Urinary bladder (tissue), 4 donors: Measurements from ENCODE around the gene MALRD1. TPM values are rescaled to one million over a fixed set of nuclear protein-coding genes. Genes with fewer than 3 reads are reported as not detected.
"Not testable (repeated sequence)": the region's sequence is repeated elsewhere in the genome, so short reads cannot be mapped to it uniquely, and the experiment has no call there.

Experiments used
- DNase-seq: peaks from one replicate; pipeline ENCODE4 v3.0.0-alpha.2; 2015; ENCODE audit errors: extremely low spot score
- H3K27ac ChIP-seq: one replicate; pipeline ENCODE4 v1.5.1; 2013; ENCODE audit warnings: low read depth, mild to moderate bottlenecking, moderate library complexity
- H3K36me3 ChIP-seq: one replicate; pipeline ENCODE4 v1.6.1; 2013; ENCODE audit warnings: mild to moderate bottlenecking, moderate library complexity; ENCODE audit not compliant: insufficient read depth
- H3K4me1 ChIP-seq: one replicate; pipeline ENCODE4 v1.6.1; 2013; ENCODE audit warnings: mild to moderate bottlenecking, moderate library complexity; ENCODE audit not compliant: insufficient read depth
- H3K4me3 ChIP-seq: one replicate; pipeline ENCODE4 v1.5.1; 2013; ENCODE audit warnings: low read depth, low read length
- WGBS: extraction: QIAGEN DNeasy Blood & Tissue Kit; methylation state at CpG from one replicate; pipeline ENCODE4 v1.1.7; 2013; 5-methylcytosine and 5-hydroxymethylcytosine counted together
- polyA plus RNA-seq: library from polyadenylated mRNA; stranded (reverse); fragments of 200-250 nt; gene quantifications from one replicate; pipeline ENCODE4 v1.2.3, GENCODE V29; 2013
- total RNA-seq: library from RNA; depleted of rRNA; stranded (reverse); fragments of >200 nt; gene quantifications from one replicate; pipeline ENCODE4 v1.2.3, GENCODE V29; 2014
- donor health status: healthy with polysubstance abuse.
- donor health status: healthy.

The MALRD1 gene
- total and polyA plus RNA-seq, 2 donors, result 0.52 to 13.8 TPM

DNA sequence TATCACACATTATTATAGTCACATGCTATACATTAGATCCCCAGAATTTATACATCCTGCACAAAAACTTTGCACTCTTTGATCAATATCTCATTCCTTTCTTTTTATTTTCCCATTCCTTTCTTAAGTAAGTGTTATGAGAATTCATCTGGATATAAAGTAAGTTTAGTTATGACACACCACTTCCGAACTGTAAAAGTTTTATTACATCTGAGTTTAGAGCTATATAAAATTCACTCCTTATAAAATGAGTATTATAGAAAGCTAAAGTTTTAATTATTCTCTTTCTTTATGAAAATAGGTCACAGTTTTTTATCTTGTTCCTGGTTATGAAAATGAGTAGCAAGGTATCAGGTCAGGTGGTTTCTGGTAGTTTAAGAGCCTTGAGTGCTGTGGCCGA, 683.0 kb downstream of the MALRD1 start:
- H3K4me3 ChIP-seq, result no peak overlapping the region
- no peaks in the 10 kb centered on the region for H3K36me3 ChIP-seq
- H3K4me1 ChIP-seq, result no peaks in the 10 kb centered on the region
- DNase-seq, result no peak
- no peak overlapping the region for H3K27ac ChIP-seq
- WGBS, result 92% methylated on average over 2 of the region's 2 CpGs

- Histone ChIP-seq H3K36me3 (no peaks in the 10 kb centered on the region), H3K27ac (no peak overlapping the region), H3K4me3 (no peak overlapping the region), H3K4me1 (no peaks in the 10 kb centered on the region)
- no peak for DNase-seq
- WGBS, result 97% methylated on average over 1 of the region's 1 CpG
Measured at GRCh38 chr10:19738440-19738839, 689.8 kb downstream of the MALRD1 start.

DNA sequence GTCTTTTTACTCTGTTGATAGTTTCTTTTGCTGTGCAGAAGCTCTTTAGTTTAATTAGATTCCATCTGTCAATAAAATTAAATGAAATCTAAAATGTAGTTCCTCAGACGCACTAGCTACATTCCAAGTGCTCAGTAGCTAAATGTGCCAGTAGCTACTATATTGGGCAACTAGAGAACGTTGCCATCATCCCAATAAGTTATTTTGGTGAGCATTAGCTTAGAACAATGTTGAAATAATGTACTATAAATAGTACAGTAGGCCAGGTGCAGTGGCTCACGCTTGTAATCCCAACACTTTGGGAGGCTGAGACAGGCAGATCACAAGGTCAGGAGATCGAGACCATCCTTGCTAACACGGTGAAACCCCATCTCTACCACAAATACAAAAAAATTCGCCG, 690.6 kb downstream of the MALRD1 start:
- H3K36me3 ChIP-seq, H3K4me3 ChIP-seq: not testable (repeated sequence)
- 83% methylated on average over 7 of the region's 7 CpGs for WGBS

GRCh38 chr10:19742144-19742543, 693.5 kb downstream of the MALRD1 start:
- WGBS, result 36% methylated on average over 4 of the region's 4 CpGs
- not testable (repeated sequence) for H3K4me1 ChIP-seq, DNase-seq, H3K36me3 ChIP-seq, H3K27ac ChIP-seq, H3K4me3 ChIP-seq

More for the DNA sequence above, 690.6 kb downstream of the MALRD1 start:
- H3K4me1 ChIP-seq, DNase-seq, H3K27ac ChIP-seq: not testable (repeated sequence)

GRCh38 chr10:19745672-19746071, 697.1 kb downstream of the MALRD1 start:
- 90% methylated on average over 4 of the region's 4 CpGs for WGBS
- Histone ChIP-seq H3K4me1 (no peaks in the 10 kb centered on the region), H3K27ac (no peak overlapping the region), H3K36me3 (no peaks in the 10 kb centered on the region), H3K4me3 (no peak overlapping the region)
- DNase-seq, result no peak

- no peaks in the 10 kb centered on the region for H3K36me3 ChIP-seq
- no peak overlapping the region for H3K4me3 ChIP-seq
- no peaks in the 10 kb centered on the region for H3K4me1 ChIP-seq
- H3K27ac ChIP-seq, result no peak overlapping the region
- no peak for DNase-seq
Measured at GRCh38 chr10:19749185-19749729, 700.7 kb downstream of the MALRD1 start.

DNA sequence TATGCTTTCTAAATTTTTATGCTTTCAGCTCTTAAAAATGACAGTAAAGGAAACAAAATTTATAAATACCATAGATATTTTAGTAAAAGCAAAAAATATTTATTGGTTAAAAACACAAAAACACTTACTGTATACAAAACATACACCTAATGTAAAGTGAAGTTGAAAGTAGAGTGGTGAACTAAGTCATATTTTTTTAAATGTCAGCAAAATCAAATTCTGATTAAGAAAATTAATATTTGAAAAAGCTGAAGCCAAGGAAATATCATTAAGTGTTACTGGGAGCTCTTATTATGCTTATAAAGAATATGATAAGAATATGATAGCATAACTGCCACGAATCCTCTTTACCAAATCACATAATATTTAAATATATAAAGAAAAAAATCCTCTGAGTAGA, 702.4 kb downstream of the MALRD1 start:
- DNase-seq, result no peak

GRCh38 chr10:19756919-19757318, 708.3 kb downstream of the MALRD1 start:
- Histone ChIP-seq H3K36me3 (no peaks in the 10 kb centered on the region), H3K4me3 (no peak overlapping the region), H3K27ac (no peak overlapping the region), H3K4me1 (no peaks in the 10 kb centered on the region)
- 82% methylated on average over 3 of the region's 3 CpGs for WGBS
- DNase-seq, result no peak

More for the DNA sequence above, 702.4 kb downstream of the MALRD1 start:
- Histone ChIP-seq H3K27ac (no peak overlapping the region), H3K36me3 (no peaks in the 10 kb centered on the region), H3K4me1 (no peaks in the 10 kb centered on the region), H3K4me3 (no peak overlapping the region)
- 82% methylated on average over 1 of the region's 1 CpG for WGBS

DNA sequence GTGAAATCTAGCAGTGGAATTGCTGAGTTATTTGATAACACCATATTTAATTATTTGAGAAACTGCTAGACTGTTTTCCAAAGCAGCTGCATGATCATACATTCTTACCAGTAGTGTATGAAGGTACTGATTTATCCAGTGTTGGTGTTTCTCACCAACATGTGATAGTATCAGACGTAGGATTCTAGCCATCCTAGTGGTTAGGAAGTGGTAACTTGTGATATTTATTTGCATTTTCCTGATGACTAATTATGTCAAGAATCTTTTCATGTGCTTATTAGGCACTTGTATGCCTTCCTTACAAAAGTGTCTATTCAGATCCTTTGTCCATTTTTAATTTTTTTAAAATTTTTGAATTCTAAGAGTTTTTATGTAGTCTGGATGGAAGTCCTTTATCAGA, 713.4 kb downstream of the MALRD1 start:
- DNase-seq, result no peak
- no peaks in the 10 kb centered on the region for H3K4me1 ChIP-seq
- 79% methylated on average over 1 of the region's 1 CpG for WGBS
- no peaks in the 10 kb centered on the region for H3K36me3 ChIP-seq
- H3K27ac ChIP-seq, result no peak overlapping the region
- H3K4me3 ChIP-seq, result no peak overlapping the region

GRCh38 chr10:19764111-19764510, 715.5 kb downstream of the MALRD1 start:
- Histone ChIP-seq H3K36me3 (no peaks in the 10 kb centered on the region), H3K4me1 (no peaks in the 10 kb centered on the region), H3K4me3 (no peak overlapping the region), H3K27ac (no peak overlapping the region)
- 69% methylated on average over 1 of the region's 1 CpG for WGBS
- no peak for DNase-seq

GRCh38 chr10:19767876-19768275, 719.3 kb downstream of the MALRD1 start:
- Histone ChIP-seq H3K4me1 (no peaks in the 10 kb centered on the region), H3K27ac (no peak overlapping the region), H3K36me3 (no peaks in the 10 kb centered on the region), H3K4me3 (no peak overlapping the region)
- no peak for DNase-seq
- 56% methylated on average over 7 of the region's 7 CpGs for WGBS

DNA sequence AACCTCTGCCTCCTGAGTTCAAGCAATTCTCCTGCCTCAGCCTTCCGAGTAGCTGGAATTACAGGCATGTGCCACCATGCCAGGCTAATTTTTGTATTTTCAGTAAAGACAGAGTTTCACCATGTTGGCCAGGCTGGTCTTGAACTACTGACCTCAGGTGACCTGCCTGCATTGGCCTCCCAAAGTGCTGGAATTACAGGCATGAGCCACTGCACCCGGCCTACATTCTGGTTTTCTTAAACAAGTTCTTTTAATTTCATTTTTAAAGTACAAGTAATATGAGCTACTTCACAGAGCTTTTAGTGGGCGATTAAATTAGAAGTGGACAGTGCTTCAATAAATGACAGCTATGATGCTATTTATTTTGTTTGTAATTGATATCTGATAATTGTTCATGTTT, 721.2 kb downstream of the MALRD1 start:
- not testable (repeated sequence) for H3K4me1 ChIP-seq, DNase-seq, H3K4me3 ChIP-seq, H3K27ac ChIP-seq, H3K36me3 ChIP-seq
- 82% methylated on average over 3 of the region's 3 CpGs for WGBS

DNA sequence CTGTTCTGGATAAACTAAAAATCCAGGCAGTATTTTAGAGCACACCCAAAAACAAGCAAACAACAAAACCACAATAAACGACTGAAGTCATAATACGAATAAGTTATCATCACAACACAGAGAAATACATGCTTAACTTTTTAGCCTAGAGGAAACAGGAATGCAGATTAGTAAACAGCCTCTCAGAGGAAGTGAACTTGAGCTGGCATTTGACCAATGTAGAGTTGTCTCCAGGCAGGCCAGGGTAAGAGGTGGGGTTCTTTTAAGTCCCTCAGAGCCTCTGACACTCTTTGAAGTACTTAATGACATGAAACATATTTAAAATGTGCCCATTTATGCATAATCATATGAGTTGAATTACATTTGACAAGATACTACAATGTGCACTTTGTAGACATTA, 724.4 kb downstream of the MALRD1 start:
- no peak overlapping the region for H3K4me3 ChIP-seq
- no peak overlapping the region for H3K27ac ChIP-seq
- 59% methylated on average over 2 of the region's 2 CpGs for WGBS
- no peak for DNase-seq
- no peaks in the 10 kb centered on the region for H3K36me3 ChIP-seq
- H3K4me1 ChIP-seq, result no peaks in the 10 kb centered on the region

DNA sequence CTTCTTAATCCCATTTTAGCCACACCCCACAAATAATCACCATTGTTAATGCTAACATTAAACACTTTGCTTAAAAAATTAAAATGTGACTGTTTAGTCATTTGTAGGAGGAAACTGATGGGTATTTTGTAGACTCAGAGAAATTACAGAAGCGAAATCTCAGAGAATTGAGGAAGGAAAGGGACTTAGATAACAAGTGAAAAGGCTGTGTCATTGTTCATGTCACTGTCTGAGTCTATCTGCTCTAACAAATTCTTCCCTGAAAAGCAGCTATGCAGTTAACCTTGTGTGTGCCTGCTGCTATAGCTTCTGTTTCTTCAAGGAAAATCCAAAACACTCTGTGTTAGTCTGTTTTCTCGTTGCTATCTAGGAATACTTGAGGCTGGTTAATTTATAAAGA, 726.7 kb downstream of the MALRD1 start:
- Histone ChIP-seq H3K4me3 (no peak overlapping the region), H3K36me3 (no peaks in the 10 kb centered on the region), H3K27ac (no peak overlapping the region), H3K4me1 (no peaks in the 10 kb centered on the region)
- WGBS, result 76% methylated on average over 2 of the region's 2 CpGs
- DNase-seq, result no peak

DNA sequence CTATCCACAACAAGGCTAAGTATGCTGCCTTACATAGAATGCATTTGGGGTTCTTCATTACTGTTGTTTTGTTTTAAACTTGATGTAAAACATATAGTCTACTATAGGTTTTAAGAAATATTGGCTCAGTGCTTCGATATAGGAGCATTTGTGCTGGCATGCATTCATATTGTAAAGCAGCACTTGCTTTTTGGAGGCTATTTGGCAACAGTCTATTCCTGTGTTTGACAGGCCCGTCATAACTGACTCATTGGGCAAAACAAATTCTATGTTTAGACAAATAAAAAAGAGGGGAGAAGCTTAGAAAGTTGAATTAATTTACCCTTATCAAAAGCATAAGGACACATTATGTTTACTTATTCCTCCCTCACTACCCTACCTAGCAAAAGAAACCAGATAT, 729.2 kb downstream of the MALRD1 start:
- WGBS, result 47% methylated on average over 2 of the region's 2 CpGs
- DNase-seq, result no peak
- H3K27ac ChIP-seq, result no peak overlapping the region
- H3K4me1 ChIP-seq, result no peaks in the 10 kb centered on the region
- H3K36me3 ChIP-seq, result no peaks in the 10 kb centered on the region
- H3K4me3 ChIP-seq, result no peak overlapping the region
